Sigmoid colon (tissue), 4 donors: Measurements from ENCODE around the gene POFUT1.

Experiments used
- CTCF ChIP-seq, 4 experiments: fragments of 450-650 bp in 3 of 4; fragments of 200-600 bp in 1 of 4; IDR thresholded peaks; one replicate each; pipeline ENCODE4 v1.5.1; 2016 to 2019; ENCODE audit warnings: antibody characterized with exemption in 4 of 4, mild to moderate bottlenecking in 3 of 4, moderate library complexity in 2 of 4
- POLR2A ChIP-seq, 2 donors: fragments of 450-650 bp; IDR thresholded peaks; one replicate each; pipeline ENCODE4 v1.6.1; 2016; ENCODE audit warnings: antibody characterized with exemption in 2 of 2, mild to moderate bottlenecking in 2 of 2, moderate library complexity in 2 of 2
- POLR2AphosphoS5 ChIP-seq, 4 donors: sonication (generic); formaldehyde crosslinking; IDR thresholded peaks; one replicate each; pipeline ENCODE4 v1.6.1; 2017; ENCODE audit warnings: antibody characterized with exemption in 4 of 4

DNA sequence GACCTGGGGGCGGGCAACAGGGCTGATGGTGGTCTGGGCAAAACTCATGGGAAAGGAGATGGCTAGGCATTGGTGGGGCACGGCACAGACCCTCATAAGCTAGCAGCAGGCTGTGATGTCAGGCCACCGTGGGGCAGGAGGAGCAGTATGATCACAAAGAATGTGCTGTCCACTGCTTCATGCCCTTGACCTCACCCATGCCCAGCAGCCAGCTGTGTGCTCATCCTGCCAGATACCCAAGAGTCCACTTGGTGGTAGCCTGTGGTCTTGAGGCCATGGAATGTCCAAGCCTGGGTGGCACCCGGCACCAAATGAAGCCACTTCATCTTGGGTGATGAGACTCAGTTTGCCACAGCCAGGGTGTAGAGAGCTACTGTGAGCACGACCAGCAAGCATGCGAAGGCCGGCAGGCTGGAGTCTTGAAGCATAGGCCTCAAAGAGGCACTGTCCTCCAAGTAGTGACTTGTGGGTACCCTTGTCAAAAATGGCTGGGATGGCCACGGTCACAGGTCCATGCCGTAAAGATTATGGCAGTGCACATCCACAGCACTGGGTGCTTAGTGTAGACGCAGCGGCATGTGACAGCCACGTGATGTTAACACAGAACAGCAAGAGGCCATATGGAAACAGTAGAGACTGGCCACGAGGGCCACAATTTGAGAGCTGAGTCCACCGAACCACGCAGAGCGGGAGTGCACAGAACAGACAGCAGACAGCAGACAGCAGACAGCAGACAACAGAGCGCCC lies 19.1 kb upstream of the POFUT1 start:
- TF ChIP-seq CTCF (IDR thresholded peaks at IDR 0.05) (no peak), POLR2A (IDR thresholded peaks at IDR 0.05) (no peak), POLR2AphosphoS5 (IDR thresholded peaks at IDR 0.05) (no peak)
